ENCODE measurements around the gene CLDN7.

The CLDN7 gene

GRCh38 chr17:7219229-7219811, 43.0 kb downstream of the CLDN7 start:
- DNase-seq (ENCODE audit: low read depth), result no peak

DNA sequence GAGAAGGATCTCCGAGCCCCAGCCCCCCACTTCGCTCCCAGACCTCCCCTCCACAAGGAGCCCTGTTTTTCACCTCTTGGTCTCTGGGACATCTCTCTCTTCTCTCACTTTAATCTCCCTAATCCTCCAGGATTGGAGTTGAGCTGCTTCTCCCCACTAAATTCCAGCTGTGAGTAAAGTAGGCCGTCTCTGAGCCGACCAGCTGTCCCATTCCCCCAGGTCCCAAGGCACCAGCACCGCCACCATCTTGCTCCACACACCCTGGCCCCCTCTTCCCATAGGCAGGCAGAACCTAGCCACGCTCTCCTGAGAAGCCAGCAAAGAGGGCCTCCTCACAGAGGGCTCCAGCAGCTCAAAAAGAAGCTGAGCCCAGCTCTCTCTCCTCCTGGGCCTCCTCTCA, 43.5 kb downstream of the CLDN7 start:
- DNase-seq (ENCODE audit: low read depth), result no peak

- DNase-seq (ENCODE audit: low read depth), result no peak
Measured at GRCh38 chr17:7218166-7218565, 44.1 kb downstream of the CLDN7 start.

- no peak for DNase-seq (ENCODE audit: low read depth)
Measured at GRCh38 chr17:7217113-7217987, 44.9 kb downstream of the CLDN7 start.

DNA sequence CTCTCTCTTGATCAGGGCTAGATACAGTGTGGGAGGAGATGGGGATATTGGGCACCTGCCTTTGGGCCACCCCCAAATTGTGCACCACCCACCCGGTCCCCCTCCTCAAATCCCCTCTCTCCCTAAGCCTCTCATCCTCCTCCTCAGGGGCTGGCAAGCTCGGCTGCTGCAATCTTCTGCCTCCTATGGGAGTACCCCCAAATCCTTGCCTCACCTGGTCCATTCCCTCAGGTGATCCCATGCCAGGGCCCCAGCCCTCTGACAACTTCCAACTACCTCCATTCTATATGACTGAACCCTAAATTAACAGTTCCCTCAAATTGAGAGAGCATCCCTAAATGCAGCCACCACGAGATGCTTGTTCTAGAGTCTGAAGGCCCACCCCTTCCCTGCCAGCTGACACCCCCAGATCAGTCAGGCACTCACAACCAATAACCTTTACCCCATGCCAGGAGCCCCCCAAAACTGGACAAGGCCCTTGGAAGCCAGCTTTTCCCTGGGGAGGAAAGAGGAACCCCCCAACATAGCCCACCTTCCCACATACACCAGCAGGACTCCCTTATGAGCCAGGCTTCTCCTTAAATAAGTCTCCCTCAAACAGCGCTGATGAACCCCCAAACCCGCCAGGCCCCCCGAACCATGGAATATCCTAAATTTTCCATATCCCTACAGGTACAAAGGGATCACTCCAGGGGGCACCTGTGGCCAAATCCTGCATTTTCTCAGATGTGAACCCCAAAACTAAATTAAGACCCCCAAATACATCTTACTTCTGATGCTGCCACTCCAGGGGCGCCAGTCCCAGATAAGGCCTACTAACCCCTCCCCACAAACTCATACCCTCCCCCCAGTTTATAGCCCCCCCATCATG, 45.8 kb downstream of the CLDN7 start:
- no peak for DNase-seq (ENCODE audit: low read depth)

GRCh38 chr17:7215652-7216180, 46.6 kb downstream of the CLDN7 start:
- no peak for DNase-seq (ENCODE audit: low read depth)

DNA sequence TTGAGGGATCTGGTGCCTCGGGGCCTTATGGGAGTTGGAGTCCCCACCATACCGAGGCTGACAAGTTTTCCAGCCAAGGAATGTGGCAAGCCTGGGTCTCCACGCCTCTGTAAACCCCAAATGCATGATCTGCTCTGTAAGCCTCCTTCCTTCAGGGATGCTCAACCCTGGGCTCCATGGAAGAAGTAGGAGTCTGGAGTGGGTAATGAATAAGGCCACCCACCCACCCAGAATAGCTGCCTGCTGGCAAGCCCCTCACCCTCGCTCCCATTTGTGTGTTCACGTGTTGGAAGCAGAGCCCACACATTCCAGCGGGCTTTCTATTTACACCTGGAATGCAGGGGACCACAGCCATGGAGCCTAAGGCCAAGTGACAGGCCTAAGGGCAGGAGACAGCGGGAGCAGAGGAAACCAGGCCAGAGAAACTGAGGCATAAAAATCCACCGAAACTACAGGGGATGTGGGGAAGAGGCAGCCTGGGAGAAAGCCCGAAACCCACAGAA, 47.1 kb downstream of the CLDN7 start:
- no peak for DNase-seq (ENCODE audit: low read depth)

GRCh38 chr17:7214300-7215135, 47.8 kb downstream of the CLDN7 start:
- DNase-seq (ENCODE audit: low read depth), result peak; percentile 98

- no peak for DNase-seq (ENCODE audit: low read depth)
Measured at GRCh38 chr17:7213895-7214299, 48.4 kb downstream of the CLDN7 start.

DNA sequence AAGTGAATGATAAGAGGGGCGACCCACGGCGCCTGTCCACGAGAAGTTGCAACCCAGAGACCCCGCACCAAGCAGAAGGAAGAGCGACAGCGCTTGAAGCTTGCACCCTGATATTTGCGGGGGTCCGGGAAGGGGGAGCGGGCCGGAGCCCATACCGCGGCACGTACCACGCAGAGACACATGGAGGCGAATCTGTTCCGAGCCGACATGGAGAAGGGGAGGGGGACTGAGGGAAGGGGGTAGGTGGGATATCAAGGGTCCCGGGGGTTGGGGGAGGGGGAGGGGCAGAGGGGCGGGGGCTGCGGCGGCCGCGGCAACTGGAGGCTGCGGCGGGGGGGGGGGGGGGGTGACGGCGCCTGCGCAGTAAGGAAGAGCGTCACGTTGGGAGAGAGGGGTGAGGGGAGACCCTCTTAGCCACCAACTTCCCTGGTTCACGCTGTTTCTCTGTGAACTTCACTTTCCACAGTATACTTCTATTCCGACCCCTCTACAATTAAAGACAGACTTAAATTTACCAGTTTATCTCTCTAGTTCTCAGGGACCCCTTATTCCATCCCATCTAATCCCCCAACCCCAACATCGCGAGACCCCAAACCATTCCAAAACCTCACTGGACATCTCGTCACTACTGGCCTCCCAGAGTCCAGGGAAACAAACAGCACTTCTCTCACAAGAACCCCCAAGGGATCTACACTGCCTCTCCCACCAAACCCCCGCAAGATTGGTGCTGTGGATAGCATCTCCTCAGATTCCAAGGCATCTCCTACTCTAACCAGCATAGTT, 50.6 kb downstream of the CLDN7 start:
- no peak for DNase-seq (ENCODE audit: low read depth)

All from stimulated activated CD8-positive, alpha-beta memory T cell treated with anti-CD3 and anti-CD28 coated beads, Interleukin-15, amount 100 ng/mL, for 24 hours (primary cell).